Peyer's patch (tissue), 4 donors: ENCODE results near the gene CUL1.

Source experiments
- POLR2A ChIP-seq, 2 donors: fragments of 450-650 bp; IDR thresholded peaks; one replicate each; pipeline ENCODE4 v1.5.1; 2017; ENCODE audit warnings: antibody characterized with exemption in 2 of 2, mild to moderate bottlenecking in 2 of 2, moderate library complexity in 2 of 2
- TF ChIP-seq, protein P1 (sequence below), 6 experiments: fragments of 450-650 bp in 4 of 6; fragments of 200-600 bp in 2 of 6; sonication (generic) in 1 of 6; IDR thresholded peaks; one replicate each; pipeline ENCODE4 v1.5.1; 2017 to 2019; ENCODE audit warnings: antibody characterized with exemption in 6 of 6, mild to moderate bottlenecking in 3 of 6, moderate library complexity in 1 of 6

DNA sequence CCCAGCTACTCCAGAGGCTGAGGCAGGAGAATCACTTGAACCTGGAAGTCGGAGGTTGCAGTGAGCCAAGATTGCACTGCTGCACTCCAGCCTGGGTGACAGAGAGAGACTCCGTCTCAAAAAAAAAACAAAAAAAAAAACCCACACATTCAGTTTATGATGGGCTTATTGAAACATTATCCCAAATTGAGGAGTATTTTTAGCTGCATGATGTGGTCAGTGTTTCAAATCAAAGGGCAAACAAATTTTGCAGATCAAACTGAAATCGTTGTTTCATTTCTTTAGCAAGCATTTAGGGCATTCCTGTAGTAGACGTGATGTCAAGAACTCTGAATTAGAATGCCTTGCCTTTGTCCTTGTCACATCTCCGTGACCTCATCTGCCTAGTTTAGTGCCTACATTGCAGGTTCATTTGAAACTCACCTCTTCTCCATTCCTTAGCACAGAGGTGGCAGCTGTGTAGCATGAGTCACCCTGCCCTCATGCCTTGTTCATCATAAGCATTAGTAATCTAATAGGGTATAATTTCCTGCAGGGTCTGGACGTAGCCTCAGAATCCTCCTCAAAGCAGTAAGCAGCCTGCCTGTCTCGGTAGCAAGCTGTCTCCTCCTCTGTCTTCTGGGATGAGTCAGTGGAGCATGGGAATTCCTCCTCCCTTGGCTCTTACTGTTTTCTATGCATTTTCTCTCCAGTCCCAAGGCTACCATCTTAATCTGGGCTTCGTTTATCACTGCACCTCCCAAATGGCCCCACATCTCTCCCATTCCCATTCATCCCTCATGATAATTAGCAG, 73.8 kb downstream of the CUL1 start:
- TF ChIP-seq, protein P1, sequence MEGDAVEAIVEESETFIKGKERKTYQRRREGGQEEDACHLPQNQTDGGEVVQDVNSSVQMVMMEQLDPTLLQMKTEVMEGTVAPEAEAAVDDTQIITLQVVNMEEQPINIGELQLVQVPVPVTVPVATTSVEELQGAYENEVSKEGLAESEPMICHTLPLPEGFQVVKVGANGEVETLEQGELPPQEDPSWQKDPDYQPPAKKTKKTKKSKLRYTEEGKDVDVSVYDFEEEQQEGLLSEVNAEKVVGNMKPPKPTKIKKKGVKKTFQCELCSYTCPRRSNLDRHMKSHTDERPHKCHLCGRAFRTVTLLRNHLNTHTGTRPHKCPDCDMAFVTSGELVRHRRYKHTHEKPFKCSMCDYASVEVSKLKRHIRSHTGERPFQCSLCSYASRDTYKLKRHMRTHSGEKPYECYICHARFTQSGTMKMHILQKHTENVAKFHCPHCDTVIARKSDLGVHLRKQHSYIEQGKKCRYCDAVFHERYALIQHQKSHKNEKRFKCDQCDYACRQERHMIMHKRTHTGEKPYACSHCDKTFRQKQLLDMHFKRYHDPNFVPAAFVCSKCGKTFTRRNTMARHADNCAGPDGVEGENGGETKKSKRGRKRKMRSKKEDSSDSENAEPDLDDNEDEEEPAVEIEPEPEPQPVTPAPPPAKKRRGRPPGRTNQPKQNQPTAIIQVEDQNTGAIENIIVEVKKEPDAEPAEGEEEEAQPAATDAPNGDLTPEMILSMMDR (IDR thresholded peaks at IDR 0.05) = no peak
- TF ChIP-seq POLR2A (IDR thresholded peaks at IDR 0.05) = no peak
